IMR-90 (cell line): ENCODE results near the gene EXT2. TPM values are rescaled to one million over a fixed set of nuclear protein-coding genes. Genes with fewer than 3 reads are reported as not detected.

Experiments
- ATAC-seq: fragments of 200-7000 bp; cut with Tn5 transposase; 2 replicates; pipeline ENCODE4 v1.9.1; 2020; ENCODE audit warnings: low read depth, mild to moderate bottlenecking, moderate library complexity
- BruUV-seq: library from RNA; stranded (reverse); fragments of 400-500 nt; replicated peaks from 2 replicates; lab custom pipeline; 2021; lab: Mats Ljungman, UMichigan
- CTCF ChIA-PET: fragments of 300-600 bp; formaldehyde crosslinking; extraction: SDS; loops from one replicate; lab custom pipeline; 2021; ENCODE audit warnings: antibody characterized with exemption; lab: Yijun Ruan, JAX
- POLR2A ChIA-PET: fragments of 300-600 bp; sonication (Branson Sonifier 250); formaldehyde crosslinking; loops from one replicate; lab custom pipeline; 2022; ENCODE audit warnings: antibody characterized with exemption; ENCODE audit not compliant: unreplicated experiment; lab: Charles Lee
- DNase-seq: peaks from one replicate; pipeline ENCODE4 v3.0.0; 2013
- H2AFZ ChIP-seq: replicated peaks from 2 replicates; pipeline ENCODE3; 2013; ENCODE audit warnings: low read length, mild to moderate bottlenecking; ENCODE audit not compliant: poor library complexity
- H2AK5ac ChIP-seq: 2 replicates; pipeline ENCODE4 v1.6.1; 2013; ENCODE audit warnings: low read depth, low read length, inconsistent platforms
- H2AK9ac ChIP-seq: replicated peaks from 2 replicates; pipeline ENCODE3; 2013; ENCODE audit warnings: mild to moderate bottlenecking, low read depth, low read length, moderate library complexity; ENCODE audit not compliant: poor library complexity
- H2BK120ac ChIP-seq: 2 replicates; pipeline ENCODE4 v1.6.1; 2013; ENCODE audit warnings: low read depth, low read length, inconsistent platforms
- H2BK15ac ChIP-seq: 3 replicates; pipeline ENCODE4 v1.6.1; 2013; ENCODE audit warnings: low read depth, low read length, inconsistent platforms
- H2BK20ac ChIP-seq: 2 replicates; pipeline ENCODE4 v1.6.1; 2013; ENCODE audit warnings: low read depth, mild to moderate bottlenecking, inconsistent platforms, low read length, moderate library complexity
- H2BK5ac ChIP-seq: 2 replicates; pipeline ENCODE4 v1.6.1; 2013; ENCODE audit warnings: mild to moderate bottlenecking, low read depth, low read length, inconsistent platforms; ENCODE audit not compliant: poor library complexity, severe bottlenecking
- H3K14ac ChIP-seq: replicated peaks from 2 replicates; pipeline ENCODE4 v1.6.1; 2013; ENCODE audit warnings: low read depth, low read length, inconsistent platforms
- H3K18ac ChIP-seq: 2 replicates; pipeline ENCODE4 v1.6.1; 2013; ENCODE audit warnings: low read depth, low read length, control low read depth
- H3K23ac ChIP-seq: 2 replicates; pipeline ENCODE4 v1.6.1; 2013; ENCODE audit warnings: low read depth, low read length, inconsistent platforms
- H3K27ac ChIP-seq: 2 replicates; pipeline ENCODE4 v1.5.1; 2013; ENCODE audit warnings: mild to moderate bottlenecking, control low read depth, low read length; ENCODE audit not compliant: insufficient read depth
- H3K27me3 ChIP-seq: 2 replicates; pipeline ENCODE4 v1.6.1; 2013; ENCODE audit warnings: low read length; ENCODE audit not compliant: control insufficient read depth, insufficient read depth
- H3K36me3 ChIP-seq: 2 replicates; pipeline ENCODE4 v1.6.1; 2013; ENCODE audit warnings: low read length, mixed read lengths; ENCODE audit not compliant: control insufficient read depth, insufficient read depth
- H3K4ac ChIP-seq: 2 replicates; pipeline ENCODE4 v1.6.1; 2013; ENCODE audit warnings: low read depth, low read length, inconsistent platforms
- H3K4me1 ChIP-seq: 2 replicates; pipeline ENCODE4 v1.6.1; 2013; ENCODE audit warnings: low read length, mixed read lengths; ENCODE audit not compliant: control insufficient read depth, insufficient read depth
- H3K4me2 ChIP-seq: 2 replicates; pipeline ENCODE4 v1.6.1; 2013; ENCODE audit warnings: low read depth, mild to moderate bottlenecking, control low read depth, low read length, moderate library complexity
- H3K4me3 ChIP-seq: 2 replicates; pipeline ENCODE4 v1.5.1; 2013; ENCODE audit warnings: low read depth, mild to moderate bottlenecking, control low read depth, low read length, moderate library complexity; ENCODE audit not compliant: insufficient read depth
- H3K56ac ChIP-seq: 2 replicates; pipeline ENCODE4 v1.6.1; 2013; ENCODE audit warnings: low read length, inconsistent platforms; ENCODE audit not compliant: insufficient read depth; ENCODE audit errors: extremely low read depth
- H3K79me1 ChIP-seq, 2 experiments: 2 replicates each; pipeline ENCODE4 v1.6.1; 2013; ENCODE audit warnings: low read length in 2 of 2, inconsistent platforms in 1 of 2, low read depth in 1 of 2
- H3K9ac ChIP-seq: 2 replicates; pipeline ENCODE4 v1.6.1; 2013; ENCODE audit warnings: low read depth, low read length, control low read depth
- H3K9me1 ChIP-seq: 2 replicates; pipeline ENCODE4 v1.6.1; 2013; ENCODE audit warnings: low read length, inconsistent platforms; ENCODE audit not compliant: insufficient read depth
- H3K9me3 ChIP-seq: 2 replicates; pipeline ENCODE4 v1.6.1; 2013; ENCODE audit warnings: low read length; ENCODE audit not compliant: control insufficient read depth, insufficient read depth
- H4K20me1 ChIP-seq: 2 replicates; pipeline ENCODE4 v1.6.1; 2013; ENCODE audit warnings: low read length, inconsistent platforms; ENCODE audit not compliant: insufficient read depth
- H4K5ac ChIP-seq: 2 replicates; pipeline ENCODE4 v1.6.1; 2013; ENCODE audit warnings: mild to moderate bottlenecking, low read depth, low read length, control low read depth
- H4K8ac ChIP-seq, 2 experiments: 2 replicates each; pipeline ENCODE4 v1.6.1; 2013; ENCODE audit warnings: low read depth in 2 of 2, low read length in 2 of 2, control low read depth in 1 of 2, inconsistent platforms in 1 of 2
- H4K91ac ChIP-seq: 2 replicates; pipeline ENCODE4 v1.6.1; 2013; ENCODE audit warnings: low read depth, low read length, inconsistent platforms; ENCODE audit not compliant: insufficient read depth
- BHLHE40 ChIP-seq: fragments of 150-350 bp; IDR thresholded peaks from 2 replicates; pipeline ENCODE4 v1.6.1; 2016; ENCODE audit warnings: mild to moderate bottlenecking, low read depth, low read length
- FOS ChIP-seq: fragments of 150-350 bp; IDR thresholded peaks from 2 replicates; pipeline ENCODE4 v1.6.1; 2016; ENCODE audit warnings: low read depth, low read length
- WGBS, 2 experiments: methylation state at CpG; one replicate each; pipeline versions ENCODE4 v1.1.5 to v1.1.7; 2013; ENCODE audit warnings: missing lambda C conversion rate in 2 of 2; ENCODE audit not compliant: insufficient read length in 1 of 2; ENCODE audit errors: extremely low coverage in 2 of 2; 5-methylcytosine and 5-hydroxymethylcytosine counted together
- dilution Hi-C: fragments of 300-500 bp; cut with HindIII; formaldehyde crosslinking; loops from one replicate; pipeline ENCODE4 v1.14.3; 2018; ENCODE audit warnings: low sequenced_read_pairs; ENCODE audit not compliant: unreplicated experiment
- in situ Hi-C: fragments of 300-500 bp; cut with MboI; formaldehyde crosslinking; loops from 3 replicates; pipeline ENCODE4 v1.14.3; 2019; ENCODE audit warnings: low sequenced_read_pairs, inconsistent platforms, mixed read lengths
- intact Hi-C: fragments of 100-400 bp; cut with micrococcal nuclease; formaldehyde crosslinking; loops from 2 replicates; pipeline ENCODE4 v1.10.0; 2022
- polyA plus RNA-seq, 3 experiments: library from polyadenylated mRNA; depleted of rRNA; stranded (reverse); fragments of >200 nt; gene quantifications; 2 replicates each; pipeline ENCODE4 v1.2.3, GENCODE V29; 2012; ENCODE audit warnings: low replicate concordance in 1 of 3
- total RNA-seq: library from RNA; depleted of rRNA; stranded (reverse); fragments of >200 nt; gene quantifications from 2 replicates; pipeline ENCODE4 v1.2.3, GENCODE V29; 2012

The EXT2 gene
- total and polyA plus RNA-seq, 2 of the 4 experiments (the other 2 are of a cell fraction): 75.0 to 85.3 TPM

DNA sequence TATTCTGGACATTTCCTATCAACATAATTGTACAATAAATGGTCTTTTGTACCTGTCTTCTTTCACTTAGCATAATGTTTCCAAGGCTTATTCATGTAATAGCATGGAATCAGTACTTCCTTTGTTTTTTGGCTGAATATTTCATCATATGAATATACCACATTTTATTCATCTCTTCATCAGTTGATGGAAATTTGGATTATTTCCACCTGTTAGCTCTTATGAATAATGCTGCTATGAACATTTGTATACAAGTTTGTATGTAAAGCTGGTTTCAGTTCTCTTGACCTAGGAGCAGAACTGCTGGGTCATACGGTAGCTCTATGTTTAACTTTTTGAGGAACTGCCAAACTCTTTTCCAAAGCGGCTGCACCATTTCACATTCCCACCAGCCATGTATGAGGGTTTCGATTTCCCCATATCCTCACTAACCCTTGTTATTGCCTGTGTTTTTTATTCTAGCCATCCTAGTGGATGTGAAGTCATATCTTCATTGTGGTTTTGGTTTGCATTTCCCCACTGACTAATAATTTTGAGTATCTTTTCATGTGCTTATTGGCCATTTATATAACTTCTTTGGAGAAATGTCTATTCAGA lies 20.9 kb downstream of the EXT2 start:
- CTCF ChIA-PET: interaction anchor here (0.6 kb wide), 1 partner anchor 31 kb away, joined by 3 read pairs; no protein-coding TSS in a partner anchor

More for the DNA sequence above, 20.9 kb downstream of the EXT2 start:
- no peak overlapping the region for H4K91ac ChIP-seq
- dilution Hi-C loops: no loop called here
- no peak overlapping the region for H2AFZ ChIP-seq
- DNase-seq (peak; percentile 6), ATAC-seq (no peak)
- H3K23ac ChIP-seq: no peak overlapping the region
- no peak overlapping the region for H2BK20ac ChIP-seq
- no peak overlapping the region for H3K14ac ChIP-seq
- H3K4me3 ChIP-seq: no peak overlapping the region
- no peak overlapping the region for H3K4me2 ChIP-seq
- H2BK120ac ChIP-seq: no peak overlapping the region
- H3K27ac ChIP-seq: no peak overlapping the region
- intact Hi-C loops: no loop called here
- WGBS, 2 experiments: no CpG with 5 or more reads among the region's 3 CpGs
- no peak overlapping the region for H2BK5ac ChIP-seq
- H4K8ac ChIP-seq: no peak overlapping the region
- no TSS peak for BruUV-seq
- H4K20me1 ChIP-seq: peaks cover 19% of the 10 kb centered on the region
- H3K56ac ChIP-seq: no peak overlapping the region
- H2AK9ac ChIP-seq: no peak overlapping the region
- H3K36me3 ChIP-seq: peaks cover 19% of the 10 kb centered on the region
- POLR2A ChIA-PET: no interaction called here
- H4K5ac ChIP-seq: no peak overlapping the region
- H3K18ac ChIP-seq: no peak overlapping the region
- peaks cover 10% of the 10 kb centered on the region for H3K9me1 ChIP-seq
- no peak overlapping the region for H2BK15ac ChIP-seq
- peaks cover 2 to 12% of the 10 kb centered on the region in 2 experiments; a peak in 2 of 4 replicates for H3K79me1 ChIP-seq
- TF ChIP-seq FOS (no peak), BHLHE40 (no peak)
- in situ Hi-C loops: loop anchor here (25.0 kb wide), 1 partner anchor 796 kb away; no protein-coding TSS in a partner anchor
- H2AK5ac ChIP-seq: no peak overlapping the region
- no peak overlapping the region for H3K9ac ChIP-seq
- H3K27me3 ChIP-seq: no peaks in the 10 kb centered on the region
- H3K4me1 ChIP-seq: peaks cover 2% of the 10 kb centered on the region; the same call in 1 of the 2 replicates
- no peaks in the 10 kb centered on the region for H3K9me3 ChIP-seq
- H3K4ac ChIP-seq: no peak overlapping the region
